ENCODE data around the gene IL12RB1.

IL12RB1 gene

DNA sequence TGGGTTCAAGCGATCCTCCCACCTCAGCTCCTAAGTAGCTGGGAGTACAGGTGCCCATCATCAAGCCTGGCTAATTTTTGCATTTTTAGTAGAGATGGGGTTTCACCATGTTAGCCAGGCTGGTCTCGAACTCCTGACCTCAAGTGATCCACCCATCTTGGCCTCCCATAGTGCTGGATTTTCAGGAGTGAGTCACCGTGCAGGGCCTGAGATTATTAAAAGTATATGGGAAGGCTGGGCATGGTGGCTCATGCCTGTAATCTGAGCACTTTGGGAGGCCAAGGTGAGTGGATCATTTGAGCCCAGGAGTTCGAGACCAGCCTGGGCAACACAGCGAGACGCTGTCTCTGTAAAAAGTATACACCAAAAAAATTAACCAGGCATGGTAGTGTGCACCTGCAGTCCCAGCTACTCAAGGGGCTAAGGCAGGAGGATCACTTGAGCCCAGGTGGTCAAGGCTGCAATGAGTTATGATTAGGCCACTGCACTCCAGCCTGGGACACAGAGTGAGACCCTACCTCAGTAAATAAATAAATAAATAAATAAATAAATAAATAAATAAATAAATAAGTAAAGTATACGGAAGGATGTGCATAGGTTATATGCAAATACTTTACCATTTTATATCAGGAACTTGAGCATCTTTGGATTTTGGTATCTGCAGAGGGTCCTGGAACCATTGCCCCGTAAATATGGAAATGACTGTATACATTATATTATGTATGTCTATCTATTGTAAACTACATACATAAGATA is 854 bp downstream of the IL12RB1 start:
- DNase-seq = no peak

DNA sequence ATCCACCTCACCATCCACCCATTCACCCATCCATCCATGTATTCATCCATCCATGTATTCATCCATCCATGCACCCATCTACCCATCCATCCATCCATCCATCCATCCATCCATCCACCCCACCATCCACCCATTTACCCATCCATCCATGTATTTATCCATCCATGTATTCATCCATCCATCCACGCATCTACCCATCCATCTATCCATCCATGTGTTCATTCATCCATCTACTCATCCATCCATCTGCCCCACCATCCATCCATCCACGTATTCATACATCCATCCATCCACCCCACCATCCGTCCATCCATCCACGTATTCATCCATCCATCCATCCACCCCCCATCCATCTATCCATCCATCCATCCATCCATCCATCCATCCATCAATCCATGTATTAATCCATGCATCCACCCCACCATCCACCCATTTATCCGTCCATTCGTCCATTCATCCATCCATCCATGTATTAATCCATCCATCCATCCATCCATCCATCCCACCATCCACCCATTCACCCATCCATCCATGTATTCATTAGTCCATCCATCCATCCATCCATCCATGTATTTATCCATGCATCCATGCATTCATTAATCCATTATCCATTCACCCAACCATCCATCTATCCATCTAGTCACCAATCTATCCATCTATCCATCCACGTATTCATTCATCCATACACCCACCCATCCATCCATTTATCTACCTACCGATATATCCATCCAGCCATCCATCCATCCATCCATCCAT is 2.6 kb downstream of the IL12RB1 start:
- no peak for DNase-seq

- DNase-seq = no peak
Measured at GRCh38 chr19:18074192-18074591, 12.5 kb downstream of the IL12RB1 start.

GRCh38 chr19:18073197-18073596 is 13.5 kb downstream of the IL12RB1 start:
- no peak for DNase-seq

DNA sequence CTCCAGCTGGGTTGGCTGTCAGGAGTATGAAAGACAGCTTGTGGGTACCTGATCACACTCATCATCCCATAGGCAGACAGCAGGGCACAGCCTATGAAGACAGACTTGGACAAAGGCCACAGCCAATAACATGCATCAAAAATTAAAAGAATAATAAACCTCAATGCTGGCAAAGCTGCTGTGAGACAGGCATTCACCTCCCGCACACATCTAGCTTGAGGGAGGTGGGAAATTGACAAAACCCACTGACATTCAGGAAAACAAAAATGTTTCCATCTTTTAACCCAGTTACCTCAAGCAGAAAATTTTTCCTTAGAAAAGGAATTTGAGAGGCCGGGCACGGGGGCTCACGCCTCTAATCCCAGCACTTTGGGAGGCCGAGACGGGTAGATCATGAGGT is 14.4 kb downstream of the IL12RB1 start:
- no peak for DNase-seq

DNA sequence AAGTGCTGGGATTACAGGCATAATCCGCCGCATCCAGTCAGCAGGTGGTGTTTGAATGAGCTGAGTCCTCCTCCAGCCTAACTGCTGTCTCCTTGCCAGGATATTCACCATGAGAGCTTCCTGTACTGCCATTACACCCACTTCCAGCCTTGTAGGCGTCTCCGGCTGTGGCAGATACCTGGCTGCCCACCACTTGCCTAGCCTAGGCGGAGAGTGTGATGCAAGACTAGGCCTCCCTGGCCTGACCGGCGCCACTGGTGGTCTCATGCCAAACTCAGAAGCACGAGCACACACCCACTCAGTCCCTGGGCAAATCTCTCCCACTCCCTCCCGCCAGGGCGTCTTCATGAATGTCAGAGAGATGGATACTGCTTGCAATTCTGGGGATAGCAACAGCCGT is 16.6 kb downstream of the IL12RB1 start:
- DNase-seq = no peak

- no peak for DNase-seq
Measured at GRCh38 chr19:18069383-18069782, 17.4 kb downstream of the IL12RB1 start.

GRCh38 chr19:18068395-18068794 is 18.3 kb downstream of the IL12RB1 start:
- no peak for DNase-seq

DNA sequence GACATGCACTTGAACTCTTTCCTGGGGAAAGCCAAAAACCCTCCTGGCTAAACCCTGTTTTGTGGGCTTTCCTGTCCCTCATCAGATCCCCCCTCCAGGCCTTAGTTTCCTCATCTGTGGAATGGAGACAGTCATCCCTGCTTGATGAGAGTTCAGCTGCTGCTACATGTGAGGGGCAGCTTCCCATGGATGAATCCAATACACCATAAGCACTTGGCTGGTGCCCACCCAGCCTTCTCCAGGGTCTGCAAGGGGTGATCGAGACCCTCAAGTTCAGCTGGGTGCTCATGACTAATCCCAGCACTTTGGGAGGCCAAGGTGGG is 21.6 kb downstream of the IL12RB1 start:
- no peak for DNase-seq

DNA sequence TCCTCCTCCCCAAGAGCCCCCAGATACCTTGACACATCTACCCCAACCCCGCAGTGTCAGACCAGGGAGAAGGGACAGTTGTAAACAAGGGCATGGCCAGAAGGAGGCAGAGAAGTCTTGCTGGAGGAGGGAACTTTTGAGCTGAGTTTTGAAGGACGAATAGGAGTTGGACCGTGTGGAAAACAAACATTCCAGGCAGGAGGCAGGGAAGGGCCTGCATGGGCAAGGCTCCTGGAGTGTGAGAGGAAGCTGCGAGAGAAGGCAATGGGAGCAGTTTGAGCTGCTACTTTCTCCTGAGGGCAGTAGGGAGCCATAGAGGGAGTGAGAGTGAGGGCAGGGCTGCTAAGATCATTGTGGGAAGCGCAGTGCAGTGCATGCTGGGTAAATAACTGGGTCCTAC is 23.3 kb downstream of the IL12RB1 start:
- peak in 3 of 6 experiments; percentile 8 to 38 (median 20) for DNase-seq

DNA sequence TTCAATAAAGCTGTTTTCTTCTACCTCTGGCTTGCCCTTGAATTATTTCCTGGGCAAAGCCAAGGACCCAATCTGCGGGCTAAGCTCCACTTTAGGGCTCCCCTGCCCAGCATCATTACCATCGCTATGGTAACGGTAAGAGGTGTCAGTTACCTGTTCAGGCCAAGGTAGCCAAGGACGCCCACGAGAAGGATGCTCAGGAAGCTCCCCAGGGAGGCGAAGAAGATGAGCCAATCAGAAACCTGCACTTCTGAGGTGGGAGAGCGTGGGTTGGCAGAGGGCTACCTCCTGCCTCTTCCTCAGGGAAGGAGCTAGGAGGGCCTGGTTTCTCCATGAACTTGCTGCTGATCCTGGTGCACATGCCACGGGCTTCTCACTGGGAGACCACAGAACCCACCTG is 24.7 kb downstream of the IL12RB1 start:
- DNase-seq = no peak

GRCh38 chr19:18060472-18060871 is 26.3 kb downstream of the IL12RB1 start:
- DNase-seq = no peak

DNA sequence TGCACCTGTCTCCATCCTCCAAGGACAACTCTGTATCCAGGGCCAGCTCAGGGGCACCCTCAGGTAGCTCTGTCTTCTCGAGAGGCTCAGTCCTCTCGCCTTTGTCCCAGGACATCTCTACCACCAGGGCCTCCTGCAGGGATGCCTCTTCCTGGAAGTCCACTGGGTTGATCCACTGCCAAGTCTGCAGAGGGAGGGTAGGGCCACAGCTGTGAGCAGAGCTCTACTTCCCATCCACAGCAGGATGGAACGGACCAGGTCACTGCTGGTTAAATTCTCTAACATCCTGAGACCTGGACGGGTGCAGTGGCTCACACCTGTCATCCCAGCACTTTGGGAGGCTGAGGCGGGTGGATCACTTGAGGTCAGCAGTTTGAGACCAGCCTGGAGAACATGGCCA is 26.8 kb downstream of the IL12RB1 start:
- no peak for DNase-seq

- DNase-seq = no peak
Measured at GRCh38 chr19:18059297-18059696, 27.4 kb downstream of the IL12RB1 start.

GRCh38 chr19:18058208-18059009 is 28.3 kb downstream of the IL12RB1 start:
- DNase-seq = peak; percentile 69 to 88 (median 75)

- DNase-seq = no peak
Measured at GRCh38 chr19:18057557-18057956, 29.2 kb downstream of the IL12RB1 start.

GRCh38 chr19:18055967-18056366 is 30.8 kb downstream of the IL12RB1 start:
- DNase-seq = no peak

DNA sequence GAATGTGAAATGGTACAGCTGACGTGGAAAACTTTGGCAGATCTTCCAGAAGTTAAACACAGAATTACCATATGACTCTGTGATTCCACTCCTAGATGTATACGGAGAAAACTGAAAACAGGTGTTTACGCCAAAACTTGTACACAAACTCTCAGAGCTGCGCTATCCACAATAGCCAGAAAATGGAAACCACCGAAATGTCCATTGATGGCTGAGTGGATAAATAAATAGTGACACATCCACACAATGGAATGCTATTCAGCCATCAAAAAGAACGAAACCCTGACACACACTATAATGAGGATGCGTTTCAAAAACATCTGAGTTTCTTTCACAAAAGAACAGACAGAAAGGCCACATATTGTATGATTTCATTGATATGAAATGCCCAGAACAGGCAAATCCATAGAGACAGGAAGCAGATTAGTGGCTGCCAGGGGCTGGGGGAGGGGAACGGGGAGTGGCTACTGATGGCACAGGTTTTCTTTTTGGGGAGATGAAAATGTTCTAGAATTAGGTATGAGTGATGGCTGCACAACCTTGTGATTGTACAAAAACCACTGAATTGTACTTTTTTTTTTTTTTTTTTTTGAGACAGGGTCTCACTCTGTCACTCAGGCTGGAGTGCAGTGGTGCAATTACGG is 33.0 kb downstream of the IL12RB1 start:
- DNase-seq = peak in 1 of 6 experiments; percentile 12

- no peak for DNase-seq
Measured at GRCh38 chr19:18051887-18052286, 34.8 kb downstream of the IL12RB1 start.

GRCh38 chr19:18049385-18049784 is 37.3 kb downstream of the IL12RB1 start:
- DNase-seq = no peak

DNA sequence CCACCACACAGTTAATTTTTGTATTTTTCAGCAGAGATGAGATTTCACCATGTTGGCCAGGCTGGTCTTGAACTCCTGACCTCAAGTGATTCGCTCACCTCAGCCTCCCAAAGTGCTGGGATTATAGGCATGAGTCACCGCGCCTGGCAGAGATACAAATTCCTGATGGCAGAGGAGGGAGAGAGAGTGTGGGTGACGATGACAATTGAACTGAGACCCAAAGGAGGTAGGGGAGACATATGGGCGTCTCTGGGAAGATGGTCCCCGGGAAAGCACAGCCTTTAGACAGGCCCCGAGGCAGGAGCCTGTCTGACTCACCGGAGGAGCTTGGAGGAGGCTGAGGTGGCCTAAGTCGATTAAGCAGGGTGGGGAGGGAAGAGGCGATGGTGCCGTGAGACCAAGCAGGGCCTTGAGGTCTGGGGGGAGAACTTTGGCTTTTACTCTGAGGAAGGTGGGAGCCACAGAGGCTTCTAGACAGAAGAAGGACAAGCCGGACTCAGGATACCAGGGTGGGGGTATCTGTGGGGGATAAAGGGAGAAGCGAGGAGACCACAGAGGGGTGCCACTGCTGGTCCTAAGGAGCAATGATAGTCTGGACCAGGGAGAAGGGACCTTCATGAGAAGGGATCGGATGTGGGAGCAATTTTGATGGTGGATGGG is 40.5 kb downstream of the IL12RB1 start:
- no peak for DNase-seq

- DNase-seq = no peak
Measured at GRCh38 chr19:18045307-18046050, 41.3 kb downstream of the IL12RB1 start.

All from stimulated activated naive CD4-positive, alpha-beta T cell (primary cell).